HL-60/S4 treated with phorbol 12-myristate 13-acetate at 8.2 ng/mL for 4 days and 3 days (cell line): ENCODE measurements around the gene PRRT1B.

Experiments
- in situ Hi-C: fragments of 300-500 bp; cut with MboI; formaldehyde crosslinking; loops from 2 replicates; pipeline ENCODE4 v1.15.0; 2022; ENCODE audit warnings: low sequenced_read_pairs

The PRRT1B gene

GRCh38 chr9:131522257-131523085 lies 22.9 kb upstream of the PRRT1B start:
- in situ Hi-C loops, result no loop called here

- in situ Hi-C loops, result no loop called here
These were observed 22.3 kb upstream of the PRRT1B start for GRCh38 chr9:131523086-131523388.

DNA sequence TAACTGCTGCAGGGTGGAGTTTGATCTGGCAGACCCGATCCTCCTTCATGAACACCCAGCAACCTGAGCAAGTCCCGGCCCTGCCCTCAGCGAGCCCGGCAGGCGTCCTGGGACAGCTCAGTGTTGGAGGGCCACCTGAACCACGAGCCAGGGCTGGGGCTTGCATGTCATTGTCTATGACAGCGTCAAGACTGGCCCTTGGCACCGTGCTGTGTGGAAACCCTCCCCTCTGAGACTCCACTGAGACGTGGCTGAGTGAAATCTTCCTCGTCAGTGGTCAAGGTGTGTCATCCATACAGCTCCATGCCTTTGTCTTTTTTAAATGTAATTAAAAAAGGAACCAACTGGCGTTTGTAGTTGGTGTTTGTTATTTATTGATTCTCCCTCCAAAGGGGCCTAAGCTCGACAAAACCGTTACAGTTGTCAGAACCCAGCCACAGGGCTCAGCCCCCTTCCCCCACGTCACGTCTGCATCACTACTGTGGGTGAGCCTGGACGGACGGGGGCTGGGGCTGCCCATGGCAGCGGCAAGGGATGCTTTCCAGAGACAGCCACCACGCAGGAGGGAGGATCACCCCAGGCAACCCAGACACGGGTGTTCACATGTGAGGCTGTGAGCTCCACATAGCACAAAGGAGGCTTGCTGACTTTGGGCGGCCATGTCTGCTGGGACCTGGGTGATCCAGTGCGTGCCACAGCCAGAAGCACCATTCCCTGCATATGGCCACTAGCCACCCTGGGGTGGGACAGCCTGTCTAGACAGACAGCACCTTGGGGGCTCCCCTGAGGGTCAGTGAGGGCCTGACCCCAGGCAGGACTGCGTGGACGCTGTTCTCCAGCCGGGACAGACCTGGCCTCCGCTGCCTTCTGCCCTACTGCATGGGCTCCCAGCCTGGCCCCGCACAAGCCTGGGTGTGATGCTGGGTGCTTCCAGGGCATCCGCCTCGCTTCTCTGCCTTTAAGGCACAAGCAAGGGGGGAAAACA lies 21.6 kb upstream of the PRRT1B start:
- in situ Hi-C loops, result no loop called here

DNA sequence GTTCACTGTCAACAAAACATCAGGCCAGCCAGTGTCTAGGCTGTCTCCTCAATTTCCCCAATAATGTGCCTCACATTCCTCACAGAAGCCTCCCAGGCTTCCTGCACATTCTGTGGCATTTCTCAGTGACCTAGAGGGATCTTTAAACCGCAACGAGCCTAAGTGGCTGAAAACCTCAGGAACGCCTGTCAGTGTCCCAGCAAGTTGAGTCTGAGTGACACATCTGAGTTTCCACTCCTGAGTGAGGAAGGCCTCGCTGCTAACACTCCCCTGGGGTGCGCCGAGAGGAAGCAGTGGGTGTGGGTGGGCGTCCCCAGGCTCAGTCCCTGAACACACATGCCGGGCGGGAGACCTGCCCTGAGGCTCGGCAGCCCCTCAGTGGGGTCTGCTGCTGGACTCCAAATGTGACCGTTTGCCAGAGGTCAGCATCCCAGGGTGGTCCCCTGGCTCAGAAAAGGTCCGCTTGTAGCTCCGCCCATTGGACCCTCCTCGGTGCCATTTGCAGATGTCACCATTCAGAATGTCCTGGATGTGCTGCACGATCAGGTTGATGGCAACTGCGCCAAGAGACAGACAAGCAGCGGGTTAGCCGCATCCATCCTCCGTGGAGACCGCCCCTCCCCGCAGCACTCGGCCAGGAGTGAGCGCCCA lies 20.5 kb upstream of the PRRT1B start:
- in situ Hi-C loops, result no loop called here

- in situ Hi-C loops, result no loop called here
These were observed 19.4 kb upstream of the PRRT1B start for GRCh38 chr9:131525643-131526565.

DNA sequence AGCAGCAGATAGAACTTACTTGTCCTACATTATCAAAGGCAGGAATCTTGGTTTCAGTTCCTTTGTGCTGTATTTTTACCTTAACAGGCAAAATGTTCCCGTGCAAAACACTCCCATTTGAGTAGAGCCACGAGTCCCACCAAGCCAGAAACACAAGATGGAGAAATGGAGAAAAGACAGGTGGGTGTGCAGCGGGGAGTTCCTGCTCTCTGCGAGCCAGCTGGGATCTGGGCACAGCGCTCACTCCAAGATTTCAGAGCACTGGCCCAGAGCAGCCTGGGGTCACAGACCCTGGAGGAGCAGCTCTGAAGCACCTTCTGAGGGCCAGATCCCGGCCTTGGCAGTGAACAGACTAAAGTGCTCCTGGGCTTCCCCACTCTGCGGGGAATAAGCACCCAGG lies 17.1 kb upstream of the PRRT1B start:
- in situ Hi-C loops, result no loop called here

GRCh38 chr9:131528886-131529505 lies 16.3 kb upstream of the PRRT1B start:
- in situ Hi-C loops, result no loop called here

GRCh38 chr9:131529597-131530545 lies 15.5 kb upstream of the PRRT1B start:
- in situ Hi-C loops, result no loop called here

DNA sequence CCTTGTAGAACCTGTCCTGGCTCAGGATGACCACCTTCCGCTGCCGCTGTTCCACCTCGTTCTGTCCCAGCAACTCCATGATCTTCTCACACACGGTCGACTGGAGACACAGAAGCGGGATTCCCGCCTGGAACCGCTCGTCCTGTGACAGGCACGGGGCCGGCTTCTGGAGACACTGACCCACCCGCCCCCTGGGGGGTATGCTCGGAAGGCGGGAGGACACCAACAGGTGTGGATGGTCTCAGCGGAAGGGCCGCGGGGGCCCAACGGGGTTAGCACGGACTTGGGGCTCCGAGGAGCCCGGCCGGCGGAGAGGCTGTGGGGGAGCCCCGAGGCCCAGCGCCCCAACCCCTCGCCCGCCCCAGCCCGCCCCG lies 14.8 kb upstream of the PRRT1B start:
- in situ Hi-C loops, result no loop called here

DNA sequence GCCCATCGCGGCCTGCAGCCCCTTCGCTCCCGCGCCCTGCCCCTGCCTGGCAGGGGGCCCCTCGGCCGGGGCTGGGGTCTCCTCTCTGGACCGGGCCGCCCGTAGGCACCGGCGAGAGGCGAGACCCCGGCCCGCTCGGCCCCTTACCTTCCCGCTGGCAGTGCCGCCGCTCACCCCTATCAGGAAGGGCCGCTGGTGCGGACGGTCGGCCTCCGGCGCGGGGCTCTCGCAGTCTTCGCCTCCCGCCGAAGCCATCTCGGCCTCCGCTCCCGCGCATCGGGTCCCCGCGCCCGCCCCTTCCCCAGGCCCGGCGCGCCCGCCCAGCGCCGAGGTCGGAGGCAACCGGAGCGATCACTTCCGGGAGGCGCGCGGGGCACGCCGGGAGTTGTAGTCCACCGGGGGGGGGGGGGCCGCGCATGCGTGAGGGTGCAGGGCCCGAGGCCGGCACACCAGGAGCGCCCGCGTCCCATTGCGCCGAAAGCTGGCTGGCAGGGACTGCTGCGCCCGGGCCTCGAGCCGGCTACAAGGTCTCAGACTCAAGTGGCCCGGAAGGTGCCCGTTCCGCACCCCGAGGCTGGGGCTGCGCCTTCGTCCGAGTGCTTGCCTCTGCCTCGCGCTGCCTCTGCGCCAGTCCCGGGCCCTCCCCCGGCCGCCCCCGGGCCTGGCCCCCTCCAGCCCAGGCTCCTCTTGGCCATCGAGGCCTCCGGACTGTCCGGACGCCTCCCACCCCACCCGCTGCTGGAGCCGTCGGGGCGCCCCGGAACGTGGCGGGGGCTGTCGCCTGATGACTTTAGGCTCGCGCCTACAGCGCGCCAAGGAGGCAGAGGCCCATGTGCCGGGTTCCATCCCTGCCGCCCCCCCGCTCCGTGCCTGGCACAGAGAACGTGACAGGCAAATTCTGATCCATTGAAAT lies 14.1 kb upstream of the PRRT1B start, which contains the start of gene UCK1:
Gene UCK1 (minus strand): TSS at position 344 of the 913 bp plus-strand sequence. CDS start 89 bp downstream, at position 255.
- in situ Hi-C loops, result no loop called here

DNA sequence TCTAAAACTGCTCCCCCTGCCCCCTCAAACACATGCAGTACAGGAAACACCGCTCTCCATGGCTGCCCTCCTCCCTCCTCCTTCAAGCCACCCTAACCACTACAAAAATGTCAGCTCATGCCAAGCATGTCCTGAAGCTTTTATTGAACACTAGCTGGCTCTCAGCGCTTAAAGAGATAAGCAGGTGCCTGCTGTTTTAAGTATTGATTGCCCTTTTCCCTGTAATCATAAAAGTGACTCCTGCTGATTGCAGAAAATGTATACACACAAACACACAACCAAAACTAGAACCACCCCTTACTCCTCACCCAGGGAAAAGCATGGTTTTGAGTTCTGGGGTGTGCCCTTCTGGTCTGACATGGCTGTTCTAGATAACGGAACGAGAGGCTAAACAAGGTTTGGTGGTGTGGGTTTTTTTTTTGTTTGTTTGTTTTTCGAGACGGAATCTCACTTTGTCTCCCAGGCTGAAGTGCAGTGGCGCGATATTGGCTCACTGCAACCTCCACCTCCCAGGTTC lies 10.5 kb upstream of the PRRT1B start:
- in situ Hi-C loops, result no loop called here

DNA sequence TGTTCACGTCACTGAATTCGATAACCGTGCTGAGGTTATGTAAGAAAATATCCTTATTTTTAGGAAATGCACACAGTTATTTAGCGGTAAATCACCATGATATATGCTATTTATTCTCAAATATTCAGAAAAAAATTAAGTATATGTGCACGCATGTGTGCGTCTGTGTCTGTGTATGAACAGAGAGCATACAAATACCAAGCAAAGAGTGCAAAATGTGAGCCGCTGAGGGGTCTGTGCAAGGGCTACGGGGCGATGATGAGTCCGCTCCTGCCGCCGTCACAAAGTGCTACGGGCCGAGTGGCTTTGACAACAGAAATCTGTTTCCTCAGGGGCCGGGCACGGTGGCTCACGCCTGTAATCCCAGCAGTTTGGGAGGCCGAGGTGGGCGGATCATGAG lies 7.4 kb upstream of the PRRT1B start:
- in situ Hi-C loops, result no loop called here

GRCh38 chr9:131539223-131539923 lies 6.0 kb upstream of the PRRT1B start:
- in situ Hi-C loops, result no loop called here

DNA sequence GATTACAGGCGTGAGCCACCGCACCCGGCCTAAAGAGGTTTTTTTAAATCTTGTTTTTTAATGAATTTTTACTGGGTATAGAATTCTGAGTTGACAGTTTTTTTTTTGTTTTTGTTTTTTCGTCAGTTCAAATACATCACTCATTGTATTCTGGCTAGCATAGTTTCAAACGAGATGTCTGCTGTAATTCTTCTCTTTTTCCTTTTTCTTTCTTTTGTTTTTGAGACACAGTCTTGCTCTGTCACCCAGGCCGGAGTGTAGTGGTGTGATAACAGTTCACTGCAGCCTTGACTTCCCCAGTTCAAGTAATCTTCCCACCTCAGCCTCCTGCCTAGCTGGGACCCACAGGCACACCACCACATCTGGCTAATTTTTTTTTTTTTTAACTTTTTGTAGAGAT lies 2.2 kb upstream of the PRRT1B start:
- in situ Hi-C loops, result no loop called here

- in situ Hi-C loops, result no loop called here
These were observed 538 bp downstream of the PRRT1B start for GRCh38 chr9:131545786-131546335.

- in situ Hi-C loops, result no loop called here
These were observed 1.2 kb downstream of the PRRT1B start for GRCh38 chr9:131546336-131547084.
